ENCODE data around the gene TMEM252. TPM values are rescaled to one million over a fixed set of nuclear protein-coding genes. Genes with fewer than 3 reads are reported as not detected.

Gene TMEM252
- total RNA-seq, 2 donors from 2014 or later = not detected

DNA sequence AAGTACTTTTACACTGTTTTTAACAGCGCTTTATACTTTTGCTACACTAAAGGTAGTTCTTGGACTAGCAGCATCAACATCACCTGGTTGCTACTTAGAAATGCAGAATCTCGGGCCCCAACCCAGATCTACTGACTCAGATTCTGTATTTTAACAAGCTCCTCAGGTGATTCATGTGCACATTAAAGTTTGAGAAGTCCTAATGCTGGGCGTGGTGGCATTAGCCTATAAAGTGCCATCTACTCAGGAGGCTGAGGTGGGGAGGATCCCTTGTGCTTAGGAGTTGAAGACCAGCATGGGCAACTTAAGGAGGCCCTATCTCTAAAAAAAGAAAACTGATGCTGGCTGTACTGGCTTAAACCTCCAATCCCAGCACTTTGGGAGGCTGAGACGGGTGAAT is 26.7 kb downstream of the TMEM252 start:
- peaks cover 11% of the 10 kb centered on the region for H3K9me3 Mint-ChIP-seq
- peaks cover 7% of the 10 kb centered on the region for H3K4me1 Mint-ChIP-seq
- no peak overlapping the region for H3K4me3 Mint-ChIP-seq
- H3K36me3 Mint-ChIP-seq (ENCODE audit: low read depth) = no peaks in the 10 kb centered on the region
- 88 to 92% methylated on average over 4 of the region's 4 CpGs for WGBS, 2 experiments (ENCODE audit: insufficient coverage in 1 of 2, insufficient read length in 1 of 2)
- DNase-seq = no peak
- H3K27ac Mint-ChIP-seq = no peak overlapping the region
- H3K9ac ChIP-seq (ENCODE audit: extremely low read depth, low read length, poor library complexity, severe bottlenecking) = no peak overlapping the region
- H3K4me1 ChIP-seq (ENCODE audit: control insufficient read depth, insufficient read depth, low read length) = no peaks in the 10 kb centered on the region
- H3K27ac ChIP-seq (ENCODE audit: low read depth, low read length) = no peak overlapping the region
- peaks cover 88% of the 10 kb centered on the region for H3K27me3 Mint-ChIP-seq (ENCODE audit: insufficient read depth)
- H3K9me3 ChIP-seq (ENCODE audit: control insufficient read depth, low read length) = peaks cover 15% of the 10 kb centered on the region
- H3K27me3 ChIP-seq (ENCODE audit: control insufficient read depth, insufficient read depth, low read length, poor library complexity, severe bottlenecking) = peaks cover 58% of the 10 kb centered on the region
- H3K36me3 ChIP-seq (ENCODE audit: control insufficient read depth, insufficient read depth, low read length) = no peaks in the 10 kb centered on the region
- TF ChIP-seq, protein P1, sequence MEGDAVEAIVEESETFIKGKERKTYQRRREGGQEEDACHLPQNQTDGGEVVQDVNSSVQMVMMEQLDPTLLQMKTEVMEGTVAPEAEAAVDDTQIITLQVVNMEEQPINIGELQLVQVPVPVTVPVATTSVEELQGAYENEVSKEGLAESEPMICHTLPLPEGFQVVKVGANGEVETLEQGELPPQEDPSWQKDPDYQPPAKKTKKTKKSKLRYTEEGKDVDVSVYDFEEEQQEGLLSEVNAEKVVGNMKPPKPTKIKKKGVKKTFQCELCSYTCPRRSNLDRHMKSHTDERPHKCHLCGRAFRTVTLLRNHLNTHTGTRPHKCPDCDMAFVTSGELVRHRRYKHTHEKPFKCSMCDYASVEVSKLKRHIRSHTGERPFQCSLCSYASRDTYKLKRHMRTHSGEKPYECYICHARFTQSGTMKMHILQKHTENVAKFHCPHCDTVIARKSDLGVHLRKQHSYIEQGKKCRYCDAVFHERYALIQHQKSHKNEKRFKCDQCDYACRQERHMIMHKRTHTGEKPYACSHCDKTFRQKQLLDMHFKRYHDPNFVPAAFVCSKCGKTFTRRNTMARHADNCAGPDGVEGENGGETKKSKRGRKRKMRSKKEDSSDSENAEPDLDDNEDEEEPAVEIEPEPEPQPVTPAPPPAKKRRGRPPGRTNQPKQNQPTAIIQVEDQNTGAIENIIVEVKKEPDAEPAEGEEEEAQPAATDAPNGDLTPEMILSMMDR (conservative IDR thresholded peaks at IDR 0.05) = no peak
- H3K4me3 ChIP-seq (ENCODE audit: low read length) = no peak overlapping the region

DNA sequence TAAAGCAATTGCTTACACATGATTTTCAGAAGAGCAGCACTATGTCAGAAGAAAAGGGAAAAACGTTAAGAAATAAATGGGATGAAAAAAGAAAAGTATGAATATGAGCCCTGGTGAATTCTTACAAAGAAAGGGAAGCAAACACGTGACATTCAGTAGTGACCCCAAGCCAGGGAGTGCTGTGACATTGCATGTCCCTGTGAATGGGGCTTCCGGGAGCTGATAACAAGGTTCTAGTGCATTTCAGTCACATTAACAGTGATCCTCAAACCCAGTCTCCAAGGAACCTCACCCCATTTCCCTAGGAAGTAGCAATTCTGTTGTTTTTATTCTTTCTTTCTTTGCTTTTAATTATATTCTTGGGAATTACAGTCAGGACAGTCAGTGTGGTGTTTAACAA is 27.3 kb downstream of the TMEM252 start:
- no peaks in the 10 kb centered on the region for H3K4me1 ChIP-seq (ENCODE audit: control insufficient read depth, insufficient read depth, low read length)
- no peak overlapping the region for H3K4me3 ChIP-seq (ENCODE audit: low read length)
- Mint-ChIP-seq H3K27ac (no peak overlapping the region), H3K4me1 (peaks cover 7% of the 10 kb centered on the region), H3K4me3 (no peak overlapping the region), H3K36me3 (ENCODE audit: low read depth) (no peaks in the 10 kb centered on the region), H3K27me3 (ENCODE audit: insufficient read depth) (peaks cover 90% of the 10 kb centered on the region), H3K9me3 (peaks cover 11% of the 10 kb centered on the region)
- H3K27ac ChIP-seq (ENCODE audit: low read depth, low read length) = no peak overlapping the region
- H3K9ac ChIP-seq (ENCODE audit: extremely low read depth, low read length, poor library complexity, severe bottlenecking) = no peak overlapping the region
- 59 to 65% methylated on average over 2 to 3 of the region's 3 CpGs for WGBS, 2 experiments (ENCODE audit: insufficient coverage in 1 of 2, insufficient read length in 1 of 2)
- no peaks in the 10 kb centered on the region for H3K36me3 ChIP-seq (ENCODE audit: control insufficient read depth, insufficient read depth, low read length)
- peaks cover 62% of the 10 kb centered on the region for H3K27me3 ChIP-seq (ENCODE audit: control insufficient read depth, insufficient read depth, low read length, poor library complexity, severe bottlenecking)
- TF ChIP-seq, protein P1 (conservative IDR thresholded peaks at IDR 0.05) = no peak
- peaks cover 9% of the 10 kb centered on the region for H3K9me3 ChIP-seq (ENCODE audit: control insufficient read depth, low read length)
- no peak for DNase-seq

DNA sequence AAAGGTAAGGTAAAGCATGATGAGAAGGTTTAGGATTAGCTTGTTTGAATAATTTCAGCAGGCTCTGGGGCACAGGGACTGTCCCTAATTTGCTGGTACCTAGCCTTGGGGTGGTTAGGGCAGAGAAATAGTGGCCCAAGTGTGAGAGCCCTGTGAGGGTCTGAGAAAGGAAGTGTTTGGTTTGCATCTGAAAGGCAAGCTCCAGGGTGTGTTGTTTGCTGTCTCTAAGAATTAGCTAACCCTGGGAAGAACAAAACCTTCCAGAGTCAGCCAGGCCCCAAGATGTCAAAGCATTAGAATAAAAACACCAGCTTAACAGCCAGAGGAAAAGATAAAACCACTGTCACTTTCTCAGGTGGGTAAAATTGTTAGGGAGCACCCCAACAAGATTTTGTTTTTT is 31.0 kb downstream of the TMEM252 start:
- Histone ChIP-seq H3K9me3 (ENCODE audit: control insufficient read depth, low read length) (no peaks in the 10 kb centered on the region), H3K36me3 (ENCODE audit: control insufficient read depth, insufficient read depth, low read length) (no peaks in the 10 kb centered on the region), H3K27ac (ENCODE audit: low read depth, low read length) (no peak overlapping the region), H3K4me1 (ENCODE audit: control insufficient read depth, insufficient read depth, low read length) (no peaks in the 10 kb centered on the region), H3K9ac (ENCODE audit: extremely low read depth, low read length, poor library complexity, severe bottlenecking) (no peak overlapping the region), H3K27me3 (ENCODE audit: control insufficient read depth, insufficient read depth, low read length, poor library complexity, severe bottlenecking) (peaks cover 84% of the 10 kb centered on the region), H3K4me3 (ENCODE audit: low read length) (no peak overlapping the region)
- Mint-ChIP-seq H3K27ac (no peak overlapping the region), H3K4me1 (peaks cover 7% of the 10 kb centered on the region), H3K4me3 (no peak overlapping the region), H3K9me3 (no peaks in the 10 kb centered on the region), H3K27me3 (ENCODE audit: insufficient read depth) (peaks cover 93% of the 10 kb centered on the region), H3K36me3 (ENCODE audit: low read depth) (no peaks in the 10 kb centered on the region)
- TF ChIP-seq, protein P1 (conservative IDR thresholded peaks at IDR 0.05) = no peak
- DNase-seq = peak; percentile 81
